GM23338 (cell line): Measurements from ENCODE around the gene CEP131.

ENCODE experiments used
- CREB1 ChIP-seq: fragments of 250-450 bp; sonication (Bioruptor Pico); IDR thresholded peaks from 2 replicates; pipeline ENCODE4 v1.5.0; 2020; ENCODE audit warnings: low read depth, mild to moderate bottlenecking, moderate library complexity
- EZH2 ChIP-seq: fragments of 200-600 bp; sonication (generic); IDR thresholded peaks from one replicate; pipeline ENCODE4 v1.8.0; 2017; ENCODE audit warnings: antibody characterized with exemption, mild to moderate bottlenecking, low read depth; ENCODE audit not compliant: unreplicated experiment
- EZH2phosphoT487 ChIP-seq: fragments of 200-600 bp; sonication (generic); IDR thresholded peaks from one replicate; pipeline ENCODE4 v1.8.1; 2018; ENCODE audit warnings: antibody characterized with exemption; ENCODE audit not compliant: unreplicated experiment
- POLR2AphosphoS5 ChIP-seq: IDR thresholded peaks from 2 replicates; pipeline ENCODE4 v1.6.1; 2016; ENCODE audit warnings: antibody characterized with exemption, low read depth
- REST ChIP-seq: IDR thresholded peaks from one replicate; pipeline ENCODE4 v1.6.1; 2018; ENCODE audit warnings: antibody characterized with exemption; ENCODE audit not compliant: unreplicated experiment
- TF ChIP-seq, protein P1 (sequence below), 2 experiments: fragments of 200-600 bp in 1 of 2; sonication (generic) in 1 of 2; conservative IDR thresholded peaks; 2 replicates each; pipeline versions ENCODE4 v1.5.1 to v1.6.1; 2016 to 2017; ENCODE audit warnings: antibody characterized with exemption in 2 of 2, low read depth in 2 of 2, mild to moderate bottlenecking in 2 of 2, moderate library complexity in 1 of 2
- TF ChIP-seq, protein P2 (sequence below): IDR thresholded peaks from 2 replicates; pipeline ENCODE4 v1.6.1; 2016; ENCODE audit warnings: antibody characterized with exemption

DNA sequence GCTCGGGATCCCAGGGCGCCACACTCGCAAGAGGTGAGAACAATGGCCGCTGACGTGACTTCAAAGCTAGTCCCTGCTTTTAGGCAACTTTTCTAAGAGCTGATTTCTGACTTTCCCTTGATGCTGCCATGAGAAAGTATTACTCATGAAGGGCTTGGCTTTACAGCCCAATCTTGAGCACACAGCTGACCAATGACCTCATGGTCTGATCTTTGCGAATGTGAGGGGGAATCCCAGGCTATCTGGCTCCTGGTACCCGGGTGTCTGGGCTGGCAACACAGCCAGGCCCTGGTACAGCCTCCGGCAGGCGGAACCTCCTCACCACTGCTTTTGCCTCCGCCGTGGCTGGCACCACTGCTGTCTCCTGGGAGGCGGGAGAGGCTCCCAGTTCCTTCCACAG is 33.9 kb upstream of the CEP131 start:
- TF ChIP-seq, protein P1, sequence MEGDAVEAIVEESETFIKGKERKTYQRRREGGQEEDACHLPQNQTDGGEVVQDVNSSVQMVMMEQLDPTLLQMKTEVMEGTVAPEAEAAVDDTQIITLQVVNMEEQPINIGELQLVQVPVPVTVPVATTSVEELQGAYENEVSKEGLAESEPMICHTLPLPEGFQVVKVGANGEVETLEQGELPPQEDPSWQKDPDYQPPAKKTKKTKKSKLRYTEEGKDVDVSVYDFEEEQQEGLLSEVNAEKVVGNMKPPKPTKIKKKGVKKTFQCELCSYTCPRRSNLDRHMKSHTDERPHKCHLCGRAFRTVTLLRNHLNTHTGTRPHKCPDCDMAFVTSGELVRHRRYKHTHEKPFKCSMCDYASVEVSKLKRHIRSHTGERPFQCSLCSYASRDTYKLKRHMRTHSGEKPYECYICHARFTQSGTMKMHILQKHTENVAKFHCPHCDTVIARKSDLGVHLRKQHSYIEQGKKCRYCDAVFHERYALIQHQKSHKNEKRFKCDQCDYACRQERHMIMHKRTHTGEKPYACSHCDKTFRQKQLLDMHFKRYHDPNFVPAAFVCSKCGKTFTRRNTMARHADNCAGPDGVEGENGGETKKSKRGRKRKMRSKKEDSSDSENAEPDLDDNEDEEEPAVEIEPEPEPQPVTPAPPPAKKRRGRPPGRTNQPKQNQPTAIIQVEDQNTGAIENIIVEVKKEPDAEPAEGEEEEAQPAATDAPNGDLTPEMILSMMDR (conservative IDR thresholded peaks at IDR 0.05; ENCODE audit: low read depth in 2 of 2) = no peak
- TF ChIP-seq EZH2 (no peak), REST (no peak), POLR2AphosphoS5 (no peak), EZH2phosphoT487 (no peak), CREB1 (CRISPR knock-in tag) (no peak)
- TF ChIP-seq, protein P2, sequence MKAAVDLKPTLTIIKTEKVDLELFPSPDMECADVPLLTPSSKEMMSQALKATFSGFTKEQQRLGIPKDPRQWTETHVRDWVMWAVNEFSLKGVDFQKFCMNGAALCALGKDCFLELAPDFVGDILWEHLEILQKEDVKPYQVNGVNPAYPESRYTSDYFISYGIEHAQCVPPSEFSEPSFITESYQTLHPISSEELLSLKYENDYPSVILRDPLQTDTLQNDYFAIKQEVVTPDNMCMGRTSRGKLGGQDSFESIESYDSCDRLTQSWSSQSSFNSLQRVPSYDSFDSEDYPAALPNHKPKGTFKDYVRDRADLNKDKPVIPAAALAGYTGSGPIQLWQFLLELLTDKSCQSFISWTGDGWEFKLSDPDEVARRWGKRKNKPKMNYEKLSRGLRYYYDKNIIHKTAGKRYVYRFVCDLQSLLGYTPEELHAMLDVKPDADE = no peak
